GM15510 (cell line): Measurements from ENCODE around the gene PFKFB4.

ENCODE experiments used
- POLR2A ChIP-seq: IDR thresholded peaks from 3 replicates; pipeline ENCODE4 v1.6.1; 2011; ENCODE audit warnings: borderline replicate concordance; ENCODE audit not compliant: insufficient read length; ENCODE audit errors: extremely low read depth

PFKFB4 gene

GRCh38 chr3:48556796-48557626 lies at the start of gene PFKFB4:
PFKFB4 (minus strand) TSS chr3:48556803; CDS start chr3:48556777, 26 bp downstream.
- peak; percentile 79 for TF ChIP-seq POLR2A

- TF ChIP-seq POLR2A, result no peak
Measured at GRCh38 chr3:48601622-48601994, 45.0 kb upstream of the PFKFB4 start.

- TF ChIP-seq POLR2A, result no peak
Measured at GRCh38 chr3:48600711-48601621, 44.4 kb upstream of the PFKFB4 start.

GRCh38 chr3:48599509-48600285 lies 43.1 kb upstream of the PFKFB4 start:
- no peak for TF ChIP-seq POLR2A

GRCh38 chr3:48599077-48599501 lies 42.5 kb upstream of the PFKFB4 start:
- no peak for TF ChIP-seq POLR2A

- TF ChIP-seq POLR2A, result no peak
Measured at GRCh38 chr3:48598323-48599076, 41.9 kb upstream of the PFKFB4 start.

- TF ChIP-seq POLR2A, result peak; percentile 11
Measured at GRCh38 chr3:48597408-48597800, 40.8 kb upstream of the PFKFB4 start.

GRCh38 chr3:48596676-48597407 lies 40.2 kb upstream of the PFKFB4 start:
- no peak for TF ChIP-seq POLR2A

- no peak for TF ChIP-seq POLR2A
Measured at GRCh38 chr3:48596157-48596556, 39.6 kb upstream of the PFKFB4 start.

GRCh38 chr3:48595526-48596121 lies 39.0 kb upstream of the PFKFB4 start:
- TF ChIP-seq POLR2A, result no peak

GRCh38 chr3:48595075-48595525 lies 38.5 kb upstream of the PFKFB4 start, which contains the start of gene COL7A1:
COL7A1 (minus strand) TSS chr3:48595329; CDS start chr3:48595159, 170 bp downstream.
- no peak for TF ChIP-seq POLR2A

GRCh38 chr3:48594417-48595049 lies 37.9 kb upstream of the PFKFB4 start:
- TF ChIP-seq POLR2A, result no peak
